ENCODE data around the gene HOXC6.

HOXC6 gene

DNA sequence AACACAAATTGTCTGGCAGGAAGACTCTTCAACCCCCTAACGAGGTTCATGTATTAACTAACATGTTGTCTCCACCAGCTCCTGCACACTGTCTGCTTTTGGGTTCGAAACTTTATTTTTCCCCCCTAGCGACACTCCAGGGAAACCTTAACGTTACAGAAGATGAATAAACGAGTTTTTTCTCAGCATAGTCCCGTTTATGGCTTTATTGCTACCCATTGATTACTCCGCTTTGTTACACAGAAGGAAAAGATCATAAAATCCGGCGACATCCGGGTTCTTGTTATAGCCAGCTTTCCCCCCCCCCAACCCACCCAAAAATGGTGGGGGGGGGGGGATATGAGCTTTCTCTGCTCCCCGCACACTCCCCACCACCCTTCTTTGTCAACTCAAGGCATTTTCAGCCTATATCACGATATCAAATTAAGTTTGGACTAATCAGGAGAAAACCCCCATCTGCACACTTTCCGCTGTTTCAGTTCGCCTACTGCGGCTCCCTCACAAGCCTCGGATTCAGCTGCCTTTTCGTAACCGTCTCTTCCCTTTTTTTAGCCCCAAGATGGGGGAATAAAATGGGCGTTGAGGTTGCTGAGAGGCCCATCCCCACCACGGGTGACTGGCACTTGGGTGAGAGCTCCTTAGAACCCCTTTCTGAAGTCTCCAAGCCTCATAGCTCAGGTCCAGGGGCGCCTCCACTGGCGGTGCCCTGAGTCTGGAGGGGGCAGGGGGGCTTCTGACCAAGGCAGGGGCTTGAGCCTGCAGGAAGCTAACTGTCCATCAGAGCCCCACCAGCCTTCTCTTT lies 1.4 kb upstream of the HOXC6 start:
- no peaks in the 10 kb centered on the region for H3K36me3 ChIP-seq (ENCODE audit: control insufficient read depth in 2 of 2, insufficient read depth in 2 of 2, low read length in 2 of 2)
- no peak overlapping the region for H3K27ac ChIP-seq (ENCODE audit: low read length)
- peaks cover 5% of the 10 kb centered on the region for H3K4me1 ChIP-seq (ENCODE audit: control insufficient read depth, insufficient read depth, low read length)
- peaks cover 74 to 93% of the 10 kb centered on the region in 2 donors for H3K27me3 ChIP-seq (ENCODE audit: control insufficient read depth in 1 of 2, insufficient read depth in 2 of 2, low read length in 2 of 2)
- H3K4me3 ChIP-seq (ENCODE audit: low read length in 2 of 2) = no peak overlapping the region
- no peak overlapping the region for H3K9ac ChIP-seq (ENCODE audit: low read length in 2 of 2)
- H3K9me3 ChIP-seq (ENCODE audit: control insufficient read depth in 2 of 2, low read length in 2 of 2) = no peaks in the 10 kb centered on the region

DNA sequence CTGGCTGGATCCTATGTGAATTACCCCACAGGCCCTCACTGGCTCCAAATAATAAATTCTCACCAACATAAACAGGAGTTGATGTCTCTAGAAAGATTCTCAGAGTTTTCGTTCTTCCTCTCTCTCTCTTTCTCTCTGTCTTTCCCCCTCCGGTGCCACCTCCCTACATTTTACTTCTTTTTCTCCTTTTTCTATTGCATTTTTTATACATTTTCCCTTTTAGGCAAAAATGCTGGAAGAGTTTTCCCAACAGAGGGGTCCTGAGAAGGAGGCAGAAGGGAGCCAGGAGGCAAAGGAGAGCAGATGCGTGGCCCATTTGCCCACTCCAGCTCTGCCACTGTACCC lies 826 bp upstream of the HOXC6 start:
- no peak overlapping the region for H3K27ac ChIP-seq (ENCODE audit: low read length)
- H3K4me1 ChIP-seq (ENCODE audit: control insufficient read depth, insufficient read depth, low read length) = peaks cover 5% of the 10 kb centered on the region
- H3K9me3 ChIP-seq (ENCODE audit: control insufficient read depth in 2 of 2, low read length in 2 of 2) = no peaks in the 10 kb centered on the region
- peaks cover 76 to 97% of the 10 kb centered on the region in 2 donors for H3K27me3 ChIP-seq (ENCODE audit: control insufficient read depth in 1 of 2, insufficient read depth in 2 of 2, low read length in 2 of 2)
- H3K9ac ChIP-seq (ENCODE audit: low read length in 2 of 2) = no peak overlapping the region
- H3K36me3 ChIP-seq (ENCODE audit: control insufficient read depth in 2 of 2, insufficient read depth in 2 of 2, low read length in 2 of 2) = no peaks in the 10 kb centered on the region
- no peak overlapping the region for H3K4me3 ChIP-seq (ENCODE audit: low read length in 2 of 2)

DNA sequence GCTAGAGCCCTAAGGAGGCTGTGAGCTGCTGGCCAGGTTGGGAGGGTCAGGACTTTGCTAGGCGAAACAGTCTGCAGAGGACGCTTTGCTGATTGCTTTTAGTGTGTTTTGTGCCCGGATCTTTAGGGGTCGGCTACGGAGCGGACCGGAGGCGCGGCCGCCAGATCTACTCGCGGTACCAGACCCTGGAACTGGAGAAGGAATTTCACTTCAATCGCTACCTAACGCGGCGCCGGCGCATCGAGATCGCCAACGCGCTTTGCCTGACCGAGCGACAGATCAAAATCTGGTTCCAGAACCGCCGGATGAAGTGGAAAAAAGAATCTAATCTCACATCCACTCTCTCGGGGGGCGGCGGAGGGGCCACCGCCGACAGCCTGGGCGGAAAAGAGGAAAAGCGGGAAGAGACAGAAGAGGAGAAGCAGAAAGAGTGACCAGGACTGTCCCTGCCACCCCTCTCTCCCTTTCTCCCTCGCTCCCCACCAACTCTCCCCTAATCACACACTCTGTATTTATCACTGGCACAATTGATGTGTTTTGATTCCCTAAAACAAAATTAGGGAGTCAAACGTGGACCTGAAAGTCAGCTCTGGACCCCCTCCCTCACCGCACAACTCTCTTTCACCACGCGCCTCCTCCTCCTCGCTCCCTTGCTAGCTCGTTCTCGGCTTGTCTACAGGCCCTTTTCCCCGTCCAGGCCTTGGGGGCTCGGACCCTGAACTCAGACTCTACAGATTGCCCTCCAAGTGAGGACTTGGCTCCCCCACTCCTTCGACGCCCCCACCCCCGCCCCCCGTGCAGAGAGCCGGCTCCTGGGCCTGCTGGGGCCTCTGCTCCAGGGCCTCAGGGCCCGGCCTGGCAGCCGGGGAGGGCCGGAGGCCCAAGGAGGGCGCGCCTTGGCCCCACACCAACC lies 1.5 kb downstream of the HOXC6 start:
- H3K4me3 ChIP-seq (ENCODE audit: low read length in 2 of 2) = no peak overlapping the region

DNA sequence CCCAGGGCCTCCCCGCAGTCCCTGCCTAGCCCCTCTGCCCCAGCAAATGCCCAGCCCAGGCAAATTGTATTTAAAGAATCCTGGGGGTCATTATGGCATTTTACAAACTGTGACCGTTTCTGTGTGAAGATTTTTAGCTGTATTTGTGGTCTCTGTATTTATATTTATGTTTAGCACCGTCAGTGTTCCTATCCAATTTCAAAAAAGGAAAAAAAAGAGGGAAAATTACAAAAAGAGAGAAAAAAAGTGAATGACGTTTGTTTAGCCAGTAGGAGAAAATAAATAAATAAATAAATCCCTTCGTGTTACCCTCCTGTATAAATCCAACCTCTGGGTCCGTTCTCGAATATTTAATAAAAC lies 2.2 kb downstream of the HOXC6 start:
- no peak overlapping the region for H3K27ac ChIP-seq (ENCODE audit: low read length)

More for the DNA sequence above, 1.5 kb downstream of the HOXC6 start:
- no peak overlapping the region for H3K27ac ChIP-seq (ENCODE audit: low read length)
- peaks cover 5% of the 10 kb centered on the region for H3K4me1 ChIP-seq (ENCODE audit: control insufficient read depth, insufficient read depth, low read length)
- H3K9ac ChIP-seq (ENCODE audit: low read length in 2 of 2) = no peak overlapping the region
- peaks cover 61 to 96% of the 10 kb centered on the region in 2 donors for H3K27me3 ChIP-seq (ENCODE audit: control insufficient read depth in 1 of 2, insufficient read depth in 2 of 2, low read length in 2 of 2)
- no peaks in the 10 kb centered on the region for H3K9me3 ChIP-seq (ENCODE audit: control insufficient read depth in 2 of 2, low read length in 2 of 2)
- no peaks in the 10 kb centered on the region for H3K36me3 ChIP-seq (ENCODE audit: control insufficient read depth in 2 of 2, insufficient read depth in 2 of 2, low read length in 2 of 2)

DNA sequence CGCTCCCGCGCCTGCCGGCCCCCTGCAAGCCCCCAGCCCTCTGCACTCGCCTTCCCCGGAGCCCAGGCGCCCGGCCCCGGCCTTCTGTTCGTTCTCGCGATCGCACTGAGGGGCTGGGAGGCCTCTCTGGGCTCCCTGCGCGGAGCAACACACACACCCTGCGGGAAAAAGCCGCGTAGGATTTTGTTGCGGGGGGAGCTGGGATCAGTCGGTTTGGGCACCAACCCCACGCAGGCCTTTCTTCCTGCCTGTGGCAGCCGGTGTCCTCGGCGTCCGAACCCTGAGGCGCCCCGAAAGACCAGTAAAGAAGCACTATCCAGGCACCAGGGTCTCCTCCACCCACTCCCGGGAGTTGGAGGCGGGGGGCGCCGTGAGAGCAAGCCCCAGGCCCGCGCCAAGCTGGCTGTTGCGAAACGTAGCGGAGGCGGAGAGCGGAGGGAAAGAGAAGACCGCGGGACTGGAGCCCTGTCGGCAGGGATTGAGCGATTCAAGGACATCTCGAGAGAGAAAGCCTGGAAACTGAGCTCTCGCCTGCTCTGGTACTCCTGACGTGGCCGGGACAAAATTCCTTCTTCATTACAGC lies 2.7 kb downstream of the HOXC6 start:
- Histone ChIP-seq H3K27me3 (ENCODE audit: control insufficient read depth in 1 of 2, insufficient read depth in 2 of 2, low read length in 2 of 2) (peaks cover 58 to 93% of the 10 kb centered on the region in 2 donors), H3K4me1 (ENCODE audit: control insufficient read depth, insufficient read depth, low read length) (peaks cover 5% of the 10 kb centered on the region), H3K36me3 (ENCODE audit: control insufficient read depth in 2 of 2, insufficient read depth in 2 of 2, low read length in 2 of 2) (no peaks in the 10 kb centered on the region), H3K4me3 (ENCODE audit: low read length in 2 of 2) (no peak overlapping the region), H3K9me3 (ENCODE audit: control insufficient read depth in 2 of 2, low read length in 2 of 2) (no peaks in the 10 kb centered on the region), H3K9ac (ENCODE audit: low read length in 2 of 2) (no peak overlapping the region), H3K27ac (ENCODE audit: low read length) (no peak overlapping the region)

More for the DNA sequence above, 2.2 kb downstream of the HOXC6 start:
- no peaks in the 10 kb centered on the region for H3K9me3 ChIP-seq (ENCODE audit: control insufficient read depth in 2 of 2, low read length in 2 of 2)
- H3K4me3 ChIP-seq (ENCODE audit: low read length in 2 of 2) = no peak overlapping the region
- no peak overlapping the region for H3K9ac ChIP-seq (ENCODE audit: low read length in 2 of 2)
- H3K27me3 ChIP-seq (ENCODE audit: control insufficient read depth in 1 of 2, insufficient read depth in 2 of 2, low read length in 2 of 2) = peaks cover 61 to 97% of the 10 kb centered on the region in 2 donors
- peaks cover 5% of the 10 kb centered on the region for H3K4me1 ChIP-seq (ENCODE audit: control insufficient read depth, insufficient read depth, low read length)
- no peaks in the 10 kb centered on the region for H3K36me3 ChIP-seq (ENCODE audit: control insufficient read depth in 2 of 2, insufficient read depth in 2 of 2, low read length in 2 of 2)

DNA sequence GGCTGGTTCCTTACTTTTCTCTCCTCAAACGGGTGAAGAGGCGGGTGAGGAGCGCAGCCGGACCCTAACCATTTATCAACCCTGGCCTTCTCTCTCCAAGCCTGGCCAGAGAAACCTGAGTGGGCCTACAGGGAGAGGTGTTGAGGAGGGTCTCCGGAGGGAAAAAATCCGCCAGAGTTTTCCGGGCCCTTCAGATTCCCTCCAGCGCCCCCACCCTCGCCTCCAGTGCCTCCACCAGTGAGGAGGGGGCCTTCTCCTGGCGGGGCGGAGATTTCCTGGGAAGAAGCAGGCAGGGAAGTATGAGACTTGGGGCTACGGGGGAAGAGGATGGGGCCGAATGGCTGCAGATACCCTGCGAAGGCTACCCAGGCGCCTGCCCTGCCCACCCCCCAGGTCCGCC lies 3.2 kb downstream of the HOXC6 start:
- Histone ChIP-seq H3K36me3 (ENCODE audit: control insufficient read depth in 2 of 2, insufficient read depth in 2 of 2, low read length in 2 of 2) (no peaks in the 10 kb centered on the region), H3K9ac (ENCODE audit: low read length in 2 of 2) (no peak overlapping the region), H3K4me1 (ENCODE audit: control insufficient read depth, insufficient read depth, low read length) (peaks cover 5% of the 10 kb centered on the region), H3K27me3 (ENCODE audit: control insufficient read depth in 1 of 2, insufficient read depth in 2 of 2, low read length in 2 of 2) (peaks cover 53 to 88% of the 10 kb centered on the region in 2 donors), H3K4me3 (ENCODE audit: low read length in 2 of 2) (no peak overlapping the region), H3K27ac (ENCODE audit: low read length) (no peak overlapping the region), H3K9me3 (ENCODE audit: control insufficient read depth in 2 of 2, low read length in 2 of 2) (no peaks in the 10 kb centered on the region)

DNA sequence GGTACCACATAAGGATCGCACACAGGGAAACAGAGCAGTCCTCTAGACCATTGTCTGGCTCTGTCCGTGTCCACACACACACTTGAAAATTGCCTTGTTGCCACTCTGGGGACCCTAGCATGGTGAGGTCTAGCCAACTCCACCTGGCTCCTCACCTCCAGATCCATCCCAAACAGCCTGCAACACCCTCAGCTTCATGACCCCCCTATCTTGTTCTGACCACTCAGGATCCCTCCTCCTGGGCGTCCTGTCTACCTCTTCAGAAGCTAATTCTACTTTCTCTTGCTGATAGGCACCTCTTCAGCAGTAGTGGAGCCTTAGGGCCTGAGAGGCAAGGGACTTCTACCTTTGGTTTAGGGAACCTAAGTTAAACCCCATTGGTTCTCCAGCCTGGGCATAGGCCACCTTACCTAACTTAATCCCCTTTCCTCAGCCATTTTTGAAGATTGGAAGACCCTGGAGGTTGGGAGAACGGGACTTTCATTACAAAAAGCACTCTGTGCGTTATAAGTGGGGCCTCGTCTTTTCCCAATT lies 3.9 kb downstream of the HOXC6 start:
- Histone ChIP-seq H3K4me1 (ENCODE audit: control insufficient read depth, insufficient read depth, low read length) (peaks cover 5% of the 10 kb centered on the region), H3K27me3 (ENCODE audit: control insufficient read depth in 1 of 2, insufficient read depth in 2 of 2, low read length in 2 of 2) (peaks cover 47 to 81% of the 10 kb centered on the region in 2 donors), H3K9ac (ENCODE audit: low read length in 2 of 2) (no peak overlapping the region)

DNA sequence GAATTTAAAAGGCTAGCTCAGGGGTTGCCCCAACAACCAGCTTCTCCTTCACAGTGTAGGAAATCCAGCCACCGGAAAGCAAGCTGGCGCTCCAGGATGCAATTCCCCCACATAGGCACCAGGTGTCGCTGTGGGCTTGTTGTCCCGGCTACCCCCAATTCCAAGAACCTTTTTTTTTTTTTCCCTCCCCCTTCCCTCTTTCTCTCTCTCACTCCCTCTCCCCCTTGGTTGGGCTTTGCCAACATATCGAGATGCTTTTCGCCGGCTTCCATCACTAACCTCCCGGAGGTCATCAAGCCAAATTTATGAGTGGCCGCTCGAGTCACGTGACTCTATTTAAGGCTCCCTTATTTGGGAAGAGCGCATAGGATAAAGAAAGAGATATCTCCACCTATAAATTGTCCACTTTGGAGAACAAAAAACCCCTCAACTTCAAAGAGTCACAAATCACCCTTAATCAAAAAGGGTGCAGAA lies 4.4 kb downstream of the HOXC6 start, which contains the start of gene HOXC5:
Gene HOXC5 (plus strand): TSS at position 424 of the 474 bp plus-strand sequence. CDS start 73 bp downstream, outside the sequence.
- H3K27ac ChIP-seq (ENCODE audit: low read length) = peak within 1 kb of the TSS; percentile 24
- no peaks in the 10 kb centered on the region for H3K36me3 ChIP-seq (ENCODE audit: control insufficient read depth in 2 of 2, insufficient read depth in 2 of 2, low read length in 2 of 2)
- H3K9me3 ChIP-seq (ENCODE audit: control insufficient read depth in 2 of 2, low read length in 2 of 2) = no peaks in the 10 kb centered on the region
- peak within 1 kb of the TSS; percentile 4 to 5 for H3K9ac ChIP-seq (ENCODE audit: low read length in 2 of 2)
- peaks cover 5% of the 10 kb centered on the region for H3K4me1 ChIP-seq (ENCODE audit: control insufficient read depth, insufficient read depth, low read length)
- peak within 1 kb of the TSS; percentile 53 to 75 for H3K4me3 ChIP-seq (ENCODE audit: low read length in 2 of 2)
- peaks cover 42 to 80% of the 10 kb centered on the region in 2 donors for H3K27me3 ChIP-seq (ENCODE audit: control insufficient read depth in 1 of 2, insufficient read depth in 2 of 2, low read length in 2 of 2)

More for the DNA sequence above, 3.9 kb downstream of the HOXC6 start:
- Histone ChIP-seq H3K4me3 (ENCODE audit: low read length in 2 of 2) (no peak overlapping the region), H3K9me3 (ENCODE audit: control insufficient read depth in 2 of 2, low read length in 2 of 2) (no peaks in the 10 kb centered on the region), H3K27ac (ENCODE audit: low read length) (no peak overlapping the region), H3K36me3 (ENCODE audit: control insufficient read depth in 2 of 2, insufficient read depth in 2 of 2, low read length in 2 of 2) (no peaks in the 10 kb centered on the region)

DNA sequence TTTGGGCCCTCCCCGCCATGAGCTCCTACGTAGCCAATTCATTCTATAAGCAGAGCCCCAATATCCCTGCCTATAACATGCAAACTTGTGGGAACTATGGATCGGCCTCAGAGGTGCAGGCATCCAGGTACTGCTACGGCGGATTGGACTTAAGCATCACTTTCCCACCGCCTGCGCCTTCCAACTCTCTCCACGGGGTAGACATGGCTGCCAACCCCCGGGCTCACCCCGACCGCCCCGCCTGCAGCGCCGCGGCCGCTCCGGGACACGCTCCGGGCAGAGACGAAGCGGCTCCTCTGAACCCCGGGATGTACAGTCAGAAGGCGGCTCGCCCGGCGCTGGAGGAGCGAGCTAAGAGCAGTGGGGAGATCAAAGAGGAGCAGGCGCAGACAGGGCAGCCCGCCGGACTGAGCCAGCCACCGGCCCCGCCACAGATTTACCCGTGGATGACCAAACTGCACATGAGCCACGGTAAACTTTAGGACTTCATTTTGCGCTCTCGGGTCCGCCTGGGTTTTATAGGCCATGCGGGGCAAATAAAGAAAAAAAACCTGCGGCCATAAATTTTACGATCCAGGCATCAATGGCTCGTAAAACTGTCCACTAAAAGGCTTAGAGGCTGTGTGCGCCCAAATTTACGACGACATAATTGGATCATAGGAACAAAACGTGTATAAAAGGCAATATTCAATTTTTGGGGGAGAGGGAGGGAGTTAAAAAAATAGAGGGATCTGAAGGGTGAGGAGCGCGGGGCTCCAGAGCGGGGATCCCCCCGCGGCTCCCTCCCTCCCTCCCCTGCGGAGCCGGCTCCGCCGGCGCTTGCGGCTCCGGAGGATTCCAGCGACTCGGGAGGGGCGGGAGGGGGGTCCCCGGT lies 5.1 kb downstream of the HOXC6 start:
- peaks cover 42 to 81% of the 10 kb centered on the region in 2 donors for H3K27me3 ChIP-seq (ENCODE audit: control insufficient read depth in 1 of 2, insufficient read depth in 2 of 2, low read length in 2 of 2)

More for the DNA sequence above, 5.1 kb downstream of the HOXC6 start:
- H3K4me1 ChIP-seq (ENCODE audit: control insufficient read depth, insufficient read depth, low read length) = peaks cover 4% of the 10 kb centered on the region
- H3K9ac ChIP-seq (ENCODE audit: low read length in 2 of 2) = peak overlapping the region; percentile 4 to 5
- H3K27ac ChIP-seq (ENCODE audit: low read length) = peak overlapping the region; percentile 24
- H3K4me3 ChIP-seq (ENCODE audit: low read length in 2 of 2) = peak overlapping the region; percentile 53 to 75
- H3K36me3 ChIP-seq (ENCODE audit: control insufficient read depth in 2 of 2, insufficient read depth in 2 of 2, low read length in 2 of 2) = no peaks in the 10 kb centered on the region
- no peaks in the 10 kb centered on the region for H3K9me3 ChIP-seq (ENCODE audit: control insufficient read depth in 2 of 2, low read length in 2 of 2)

All from stomach smooth muscle (tissue), 2 donors.